Cardiac septum (tissue), 1 donor: Measurements from ENCODE around the gene GALNS. TPM values are rescaled to one million over a fixed set of nuclear protein-coding genes. Genes with fewer than 3 reads are reported as not detected.

Experiments used
- DNase-seq: peaks from one replicate; pipeline ENCODE4 v3.0.0-alpha.2; 2020; ENCODE audit warnings: low spot score
- intact Hi-C: fragments of 100-400 bp; cut with DNase I; formaldehyde crosslinking; loops from one replicate; pipeline ENCODE4 v1.14.0; 2022
- total RNA-seq: library from RNA; stranded (reverse); fragmentation: NEBNext Ultra II Directional; extraction: Animal tissue kit (Norgen Biotek cat#: 25700); gene quantifications from one replicate; pipeline ENCODE4 v1.2.1, GENCODE V29; 2021
- donor health status: DM: no; HTN: no; CAD: no.

Gene GALNS
- total RNA-seq, 1 donor from 2014 or later: 18.0 TPM

DNA sequence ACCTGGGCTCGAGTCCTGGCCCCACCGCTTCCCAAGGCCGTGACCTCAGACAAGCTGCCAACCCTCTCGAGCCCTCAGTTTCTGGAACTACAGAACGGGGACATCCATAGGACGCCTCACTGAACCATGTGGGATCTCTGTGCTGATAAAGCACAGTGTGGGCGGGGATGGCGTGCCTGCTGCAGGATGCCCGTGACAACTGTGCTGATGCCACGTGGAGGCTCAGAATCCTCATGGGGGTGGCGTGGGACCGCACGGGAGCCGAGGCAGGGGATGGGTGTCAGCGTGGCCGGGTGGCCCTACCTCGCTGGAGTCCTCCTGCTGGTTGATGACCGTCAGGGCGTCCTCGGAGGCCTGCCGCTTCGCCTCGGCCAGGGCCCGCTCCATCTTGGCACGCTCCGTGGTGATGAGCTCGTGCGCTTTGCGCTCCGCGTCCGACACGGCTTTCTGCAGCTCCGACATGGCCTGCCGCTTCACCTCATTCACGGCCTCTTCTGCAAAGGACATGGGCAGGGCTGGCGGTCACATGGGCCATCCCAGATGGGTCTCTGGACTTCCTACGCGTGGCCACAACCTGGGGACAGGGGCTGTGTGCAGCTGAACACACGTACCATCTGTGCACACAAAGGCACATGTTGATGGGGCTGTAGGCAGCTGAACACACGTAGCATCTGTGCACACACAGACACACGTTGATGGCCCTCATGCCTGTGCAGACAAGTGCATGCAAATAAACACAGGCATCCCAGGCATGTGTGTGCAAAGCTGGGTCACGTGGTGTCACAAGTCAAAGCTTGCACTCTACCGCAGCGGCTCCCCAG, 22.4 kb upstream of the GALNS start:
- intact Hi-C loops: no loop called here
- DNase-seq: no peak

DNA sequence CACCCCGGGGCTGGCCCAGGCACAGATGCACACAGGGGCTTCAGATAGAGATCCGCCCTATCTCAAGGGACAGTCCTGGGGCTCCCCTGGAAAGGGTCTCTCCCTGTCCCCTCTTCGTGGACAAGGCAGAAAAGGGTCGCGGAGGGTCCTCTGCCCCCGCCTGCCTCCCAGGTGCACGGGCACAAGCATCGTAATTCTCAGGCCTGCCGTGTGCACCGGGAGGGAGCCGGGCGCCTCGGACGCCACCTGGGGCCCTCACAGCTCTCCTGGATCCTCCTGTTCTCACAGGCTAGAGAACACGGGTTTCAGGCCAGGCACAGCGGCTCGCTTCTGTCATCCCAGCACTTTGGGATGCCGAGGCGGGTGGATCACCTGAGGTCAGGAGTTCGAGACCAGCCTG, 21.6 kb upstream of the GALNS start:
- intact Hi-C loops: no loop called here
- no peak for DNase-seq

DNA sequence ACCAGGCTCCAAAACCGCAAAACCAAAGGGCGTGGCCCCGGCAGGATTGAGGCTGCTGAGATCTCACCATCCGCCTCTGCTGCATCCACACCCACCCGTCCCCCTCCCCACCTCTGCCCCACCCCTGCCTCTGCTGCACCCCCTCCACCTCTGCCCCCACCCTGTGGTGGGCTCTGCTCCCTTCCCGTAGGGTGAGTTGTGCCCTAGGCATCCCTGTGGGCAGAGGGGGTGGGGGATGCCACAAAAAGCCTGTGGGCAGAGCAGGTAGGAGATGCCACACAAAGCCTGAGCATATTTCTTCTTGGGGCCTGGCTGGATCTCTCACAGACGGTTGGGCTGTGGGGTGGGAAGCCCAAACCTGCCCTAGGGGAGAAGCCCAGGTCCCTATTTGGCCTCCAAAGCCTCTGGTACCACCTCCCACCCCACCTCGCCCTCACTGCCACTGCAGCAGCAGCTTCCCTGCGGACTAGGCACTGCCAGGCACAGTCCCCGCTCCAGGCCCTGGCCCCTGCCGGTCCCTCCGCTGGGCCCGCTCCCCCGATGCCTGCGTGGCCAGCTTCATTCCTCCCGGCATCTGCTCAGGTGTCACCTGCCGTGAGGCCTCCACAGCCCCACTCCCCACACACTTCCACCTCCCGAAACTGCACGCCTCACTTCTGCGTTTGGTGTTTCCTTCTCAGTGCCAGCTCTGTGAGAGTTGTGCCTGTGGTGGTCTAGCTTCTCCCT, 21.0 kb upstream of the GALNS start:
- DNase-seq: no peak
- intact Hi-C loops: no loop called here

DNA sequence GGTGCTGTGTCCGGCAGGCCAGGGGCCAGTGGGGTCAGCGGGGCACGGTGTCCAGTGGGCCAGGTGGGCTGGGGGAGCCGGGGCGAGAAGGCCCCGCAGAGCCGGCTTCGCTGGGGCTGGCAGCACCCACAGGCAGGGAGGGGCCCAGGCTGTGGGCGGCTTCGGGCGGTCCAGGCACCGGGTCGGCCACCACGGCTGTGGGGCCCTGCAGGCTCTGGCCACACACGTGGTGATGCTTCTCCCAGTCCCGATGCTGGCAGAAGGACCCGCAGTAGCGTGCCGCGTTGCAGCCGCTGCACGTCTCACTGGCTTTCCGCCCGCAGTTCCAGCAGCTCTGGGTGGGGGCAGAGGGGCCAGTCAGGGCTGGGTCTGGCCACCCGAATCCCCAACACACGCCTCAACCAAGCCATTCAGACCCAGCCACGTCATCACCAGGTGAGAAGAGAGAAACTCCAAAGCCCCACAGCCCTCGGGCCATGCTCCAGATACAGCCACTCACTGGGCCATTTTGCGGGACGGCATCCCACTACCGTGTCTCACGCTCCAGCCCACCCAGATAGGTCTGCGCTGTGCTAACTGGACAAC, 20.3 kb upstream of the GALNS start:
- intact Hi-C loops: no loop called here
- no peak for DNase-seq

- no peak for DNase-seq
- intact Hi-C loops: no loop called here
Measured at GRCh38 chr16:88875703-88876234, 19.0 kb upstream of the GALNS start.

DNA sequence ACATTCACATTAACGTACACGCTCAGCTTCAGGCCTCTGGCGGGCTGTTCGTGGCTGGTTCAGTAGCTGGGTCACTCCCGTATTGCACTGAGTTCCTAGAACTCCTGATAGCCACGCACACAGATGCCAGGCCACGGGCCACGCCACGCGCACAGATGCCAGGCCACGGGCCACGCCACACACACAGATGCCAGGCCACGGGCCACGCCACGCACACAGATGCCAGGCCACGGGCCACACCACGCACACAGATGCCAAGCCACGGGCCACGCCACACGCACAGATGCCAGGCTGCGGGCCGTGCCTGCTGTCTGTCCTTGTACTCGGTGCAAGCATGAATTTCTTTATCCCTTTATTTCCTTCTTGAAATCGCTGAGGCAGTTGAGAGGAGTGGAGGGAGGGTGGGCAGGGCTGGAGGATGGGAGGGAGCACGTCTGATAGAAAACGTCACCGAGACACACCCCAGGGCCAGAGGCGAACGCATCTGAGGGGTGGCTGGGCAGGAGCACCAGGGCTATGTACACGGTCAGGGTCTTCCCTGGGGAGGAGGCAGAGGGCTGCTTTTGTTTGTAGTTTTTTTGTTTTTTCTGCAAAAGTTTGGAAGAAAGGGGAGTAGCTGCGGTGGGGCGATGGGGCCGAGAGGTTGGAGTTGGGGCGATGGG, 18.3 kb upstream of the GALNS start:
- no peak for DNase-seq
- intact Hi-C loops: no loop called here

- intact Hi-C loops: no loop called here
- no peak for DNase-seq
Measured at GRCh38 chr16:88872650-88873331, 16.0 kb upstream of the GALNS start.

GRCh38 chr16:88871730-88872416, 15.1 kb upstream of the GALNS start:
- no peak for DNase-seq

GRCh38 chr16:88871349-88871702, 14.6 kb upstream of the GALNS start:
- DNase-seq: no peak
- intact Hi-C loops: no loop called here

More at GRCh38 chr16:88871730-88872416, 15.1 kb upstream of the GALNS start:
- intact Hi-C loops: no loop called here

- no peak for DNase-seq
- intact Hi-C loops: no loop called here
Measured at GRCh38 chr16:88870608-88871348, 14.0 kb upstream of the GALNS start.

DNA sequence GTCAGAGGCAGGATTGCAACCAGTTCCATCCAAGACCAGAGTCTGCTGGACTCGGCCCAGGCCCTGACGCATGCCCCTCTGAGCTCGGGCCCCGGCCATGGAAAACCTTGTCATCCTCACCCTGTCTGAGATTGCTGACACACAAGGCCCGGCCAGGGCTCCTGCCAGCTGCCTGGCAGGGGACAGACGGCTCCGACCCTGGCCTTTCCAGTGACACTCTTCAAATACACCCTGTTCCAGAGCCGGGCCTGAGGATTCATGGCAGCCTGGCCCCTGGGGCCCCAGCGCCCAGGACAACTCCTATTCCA, 12.9 kb upstream of the GALNS start:
- intact Hi-C loops: no loop called here
- DNase-seq: no peak

GRCh38 chr16:88868974-88869672, 12.4 kb upstream of the GALNS start:
- no peak for DNase-seq
- intact Hi-C loops: no loop called here

- intact Hi-C loops: no loop called here
- DNase-seq: no peak
Measured at GRCh38 chr16:88867581-88868246, 11.0 kb upstream of the GALNS start.

- DNase-seq: no peak
- intact Hi-C loops: no loop called here
Measured at GRCh38 chr16:88866151-88866920, 9.6 kb upstream of the GALNS start, which contains the start of gene PABPN1L. TSS of gene PABPN1L (minus strand) at chr16:88866660. CDS start at chr16:88866606, 54 bp downstream.

GRCh38 chr16:88865742-88866141, 9.0 kb upstream of the GALNS start:
- intact Hi-C loops: no loop called here

DNA sequence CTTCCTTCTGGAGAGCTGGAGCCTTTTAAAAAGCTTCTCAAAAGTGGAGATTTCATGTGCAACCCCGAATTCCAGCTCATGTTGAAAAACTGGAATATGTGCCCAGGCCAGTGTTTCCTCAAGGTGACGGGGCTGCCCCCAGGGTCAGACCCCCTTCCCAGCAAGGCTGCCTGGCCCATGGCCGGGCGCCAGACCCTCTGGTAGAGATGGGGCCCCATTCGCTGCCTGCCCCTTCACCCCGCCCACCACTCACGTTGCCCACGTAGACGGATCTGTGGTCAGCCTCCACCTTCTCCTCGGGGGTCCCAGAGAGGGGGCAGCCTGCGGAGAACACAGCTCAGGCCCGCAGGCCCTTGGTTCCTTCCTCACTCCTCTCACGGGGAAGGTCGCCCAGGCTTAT, 8.6 kb upstream of the GALNS start:
- DNase-seq: no peak
- intact Hi-C loops: no loop called here

More at GRCh38 chr16:88865742-88866141, 9.0 kb upstream of the GALNS start:
- DNase-seq: no peak
